Right ventricle myocardium inferior (tissue), 1 donor: ENCODE results near the gene MAML1. TPM values are rescaled to one million over a fixed set of nuclear protein-coding genes. Genes with fewer than 3 reads are reported as not detected.

Source experiments
- ATAC-seq: fragments of 200-7000 bp; cut with Tn5 transposase; one replicate; pipeline ENCODE4 v1.9.1; 2020; ENCODE audit warnings: mild to moderate bottlenecking, moderate library complexity
- DNase-seq: peaks from one replicate; pipeline ENCODE4 v3.0.0; 2021; ENCODE audit errors: missing footprints
- intact Hi-C: fragments of 100-400 bp; cut with DNase I; formaldehyde crosslinking; loops from one replicate; pipeline ENCODE4 v1.11.0; 2022
- total RNA-seq: library from RNA; stranded (reverse); fragmentation: NEBNext Ultra II Directional; extraction: Animal tissue kit (Norgen Biotek cat#: 25700); gene quantifications from one replicate; pipeline ENCODE4 v1.2.1, GENCODE V29; 2021
- donor health status: DM: no; HTN: yes; CAD: no; lungs with severe emphysema.

MAML1 gene
- total RNA-seq, 1 donor from 2014 or later, result 11.1 TPM

- no peak for ATAC-seq
- DNase-seq, result no peak
- intact Hi-C loops, result loop anchor here (1.0 kb wide), 1 partner anchor 61 kb away; no protein-coding TSS in a partner anchor
Measured at GRCh38 chr5:179799644-179799973, 67.0 kb downstream of the MAML1 start.

- DNase-seq, result no peak
- no peak for ATAC-seq
- intact Hi-C loops, result no loop called here
Measured at GRCh38 chr5:179800071-179800695, 67.6 kb downstream of the MAML1 start.

DNA sequence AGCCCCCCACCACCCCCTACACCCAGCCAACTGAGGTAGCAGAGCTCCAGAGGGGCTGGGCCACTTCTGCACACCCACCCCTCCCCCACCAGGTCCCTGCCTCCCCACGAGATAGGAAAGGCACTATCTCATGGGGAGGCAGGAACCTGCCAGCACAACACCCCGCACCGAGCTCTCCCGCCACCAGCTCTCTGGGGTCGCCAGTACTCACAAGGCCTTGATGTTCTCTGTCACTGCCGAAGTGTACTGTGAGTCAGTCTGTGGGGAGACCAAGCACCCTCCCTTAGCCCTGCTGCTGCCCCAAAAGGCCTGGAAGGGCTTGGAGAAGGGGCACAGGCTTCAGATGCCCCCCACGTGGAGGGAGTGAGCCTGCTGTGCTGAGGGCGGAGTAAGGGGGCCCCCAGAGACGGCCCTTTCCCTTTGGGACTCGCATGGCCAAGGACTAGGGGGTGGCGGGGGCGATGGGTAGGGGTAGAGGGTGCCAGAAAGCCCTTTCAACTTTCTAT, 68.1 kb downstream of the MAML1 start:
- DNase-seq (no peak), ATAC-seq (no peak)
- intact Hi-C loops, result no loop called here

- intact Hi-C loops, result no loop called here
- DNase-seq (peak; percentile 90), ATAC-seq (peak; percentile 27)
Measured at GRCh38 chr5:179801304-179802206, 68.9 kb downstream of the MAML1 start.

GRCh38 chr5:179802207-179802883, 69.7 kb downstream of the MAML1 start:
- no peak for ATAC-seq
- intact Hi-C loops, result no loop called here
- no peak for DNase-seq

GRCh38 chr5:179802950-179803562, 70.4 kb downstream of the MAML1 start:
- intact Hi-C loops, result no loop called here
- DNase-seq (peak; percentile 45), ATAC-seq (no peak)

- ATAC-seq, result no peak
- peak; percentile 73 for DNase-seq
- intact Hi-C loops, result no loop called here
Measured at GRCh38 chr5:179803651-179804554, 71.3 kb downstream of the MAML1 start.

DNA sequence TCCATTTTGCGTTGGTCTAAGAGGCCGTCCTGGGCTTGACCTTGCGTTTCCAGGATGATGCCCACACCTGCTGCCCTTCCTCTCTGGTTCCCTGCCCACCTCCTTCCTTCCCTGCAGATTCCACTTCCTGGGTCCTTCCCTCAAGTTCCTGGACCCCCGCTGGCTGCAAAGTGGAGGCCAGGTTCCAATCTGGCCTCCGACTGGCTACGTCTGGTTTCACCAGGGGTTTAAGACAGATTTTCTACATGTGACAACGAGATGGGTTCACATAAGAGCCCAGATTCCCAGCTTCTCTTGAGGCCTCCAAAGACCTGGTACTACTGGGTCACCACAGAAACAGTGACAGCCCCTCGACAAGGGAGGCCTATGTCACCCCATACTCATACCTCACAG, 71.9 kb downstream of the MAML1 start:
- DNase-seq (no peak), ATAC-seq (no peak)
- intact Hi-C loops, result no loop called here

DNA sequence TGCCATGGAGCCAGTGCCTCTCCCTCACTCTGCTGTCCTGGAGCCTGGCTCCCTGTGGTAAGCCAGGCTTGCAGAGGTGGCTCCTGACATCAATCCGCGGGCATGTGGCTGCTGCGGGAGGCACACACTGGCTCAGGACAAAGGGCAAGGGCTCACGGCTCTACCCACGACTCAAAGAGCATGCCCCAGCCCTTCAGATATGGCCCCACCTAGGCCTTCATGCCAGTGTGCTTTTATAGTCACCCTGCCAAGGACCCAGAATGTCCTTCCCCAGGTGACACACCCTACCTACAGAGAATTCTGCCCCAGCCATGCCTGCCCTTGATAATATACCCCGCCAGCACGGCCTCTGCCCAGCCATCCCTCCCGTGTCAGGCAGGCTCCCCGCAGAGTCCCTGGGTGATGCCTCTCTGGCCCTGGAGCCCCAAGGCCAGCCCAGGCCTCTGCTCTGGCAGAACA, 72.5 kb downstream of the MAML1 start:
- ATAC-seq, result no peak
- peak; percentile 30 for DNase-seq
- intact Hi-C loops, result loop anchor here (5.0 kb wide), 1 partner anchor 102 kb away; the partner anchor contains the start of gene TBC1D9B

DNA sequence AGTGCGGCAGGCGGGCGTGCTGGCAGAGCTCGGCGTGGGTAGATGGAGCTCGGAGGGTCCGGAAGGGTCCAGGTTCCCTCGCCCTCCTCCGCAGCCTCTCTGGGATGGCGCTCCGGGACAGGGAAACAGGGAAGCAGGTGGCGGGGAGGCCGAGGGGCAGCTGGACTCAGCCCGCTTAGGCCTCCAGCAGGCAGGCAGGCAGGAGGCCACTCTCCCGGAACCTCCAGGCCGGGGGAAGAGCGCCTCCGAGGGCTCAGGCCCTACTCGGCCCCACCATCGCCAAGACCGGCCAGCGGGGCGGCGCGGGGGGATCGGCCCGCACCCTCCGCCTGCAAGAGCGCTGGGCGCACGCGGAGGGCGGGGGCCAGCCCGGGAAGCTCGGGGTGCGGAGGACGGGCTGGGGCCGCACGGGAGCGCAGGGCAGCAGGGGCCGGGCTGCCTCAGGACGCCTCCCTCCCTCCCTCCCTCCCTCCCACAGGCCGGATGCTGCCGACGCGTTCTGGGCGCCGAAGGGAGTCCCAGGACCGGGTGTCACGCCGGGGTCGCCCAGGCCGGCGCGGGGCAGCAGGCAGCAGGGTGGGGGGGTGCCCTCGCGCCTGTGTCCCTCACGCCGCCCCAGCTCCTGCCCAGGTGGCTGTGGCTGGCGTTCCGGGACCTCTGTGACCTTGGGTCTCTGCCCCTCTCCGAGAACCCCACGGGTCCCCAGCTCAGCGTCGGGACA, 73.1 kb downstream of the MAML1 start:
- intact Hi-C loops, result loop anchor here (2.0 to 5.0 kb wide), 2 partner anchors 15 to 102 kb away; partner anchors contain the start of genes SQSTM1 and TBC1D9B
- ATAC-seq (peak; percentile 42), DNase-seq (peak; percentile 73)

GRCh38 chr5:179806250-179807048, 73.8 kb downstream of the MAML1 start, which contains the start of gene MGAT4B:
Gene MGAT4B (minus strand): TSS chr5:179806866. CDS start chr5:179806583, 283 bp downstream.
- DNase-seq (peak; percentile 90), ATAC-seq (peak; percentile 93)
- intact Hi-C loops, result loop anchor here (2.0 to 5.0 kb wide), 2 partner anchors 14 to 101 kb away; partner anchors contain the start of genes SQSTM1 and TBC1D9B

- DNase-seq (peak; percentile 31), ATAC-seq (no peak)
- intact Hi-C loops, result no loop called here
Measured at GRCh38 chr5:179812135-179812825, 79.7 kb downstream of the MAML1 start.

- no peak for ATAC-seq
- no peak for DNase-seq
- intact Hi-C loops, result no loop called here
Measured at GRCh38 chr5:179812997-179813607, 80.5 kb downstream of the MAML1 start.

DNA sequence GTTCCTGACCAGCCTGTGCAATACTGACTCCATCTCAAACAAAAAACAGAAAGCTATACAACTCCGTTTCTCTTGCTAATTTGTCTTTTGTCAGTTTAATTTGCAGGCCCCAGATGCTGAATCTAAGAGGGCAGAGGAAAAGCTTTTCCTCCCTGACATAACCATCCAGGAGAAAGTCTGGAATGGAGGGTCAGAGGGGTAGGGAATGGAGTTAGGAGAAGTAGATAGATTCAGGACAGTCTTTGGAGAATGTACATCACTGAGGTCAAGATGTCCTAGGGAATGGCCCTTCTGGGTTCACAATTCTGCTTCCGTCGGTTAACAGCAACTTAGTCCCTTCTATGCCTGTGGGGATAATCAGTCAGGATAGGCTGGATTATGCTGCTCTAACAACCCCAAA, 81.5 kb downstream of the MAML1 start:
- DNase-seq (no peak), ATAC-seq (no peak)
- intact Hi-C loops, result no loop called here

- intact Hi-C loops, result no loop called here
- peak; percentile 33 for DNase-seq
- ATAC-seq, result no peak
Measured at GRCh38 chr5:179815491-179816249, 83.0 kb downstream of the MAML1 start.
